Measurements from ENCODE around the gene ZNF385B.
"Not testable (repeated sequence)": the region's sequence is repeated elsewhere in the genome, so short reads cannot be mapped to it uniquely, and the experiment has no call there.

ZNF385B gene

GRCh38 chr2:179461420-179461819 lies 400.0 kb downstream of the ZNF385B start:
- DNase-seq, result no peak

GRCh38 chr2:179460181-179460929 lies 401.1 kb downstream of the ZNF385B start:
- no peak for DNase-seq

- not testable (repeated sequence) for DNase-seq
Observed at GRCh38 chr2:179458113-179458512, 403.3 kb downstream of the ZNF385B start.

- no peak for DNase-seq
Observed at GRCh38 chr2:179455824-179456223, 405.6 kb downstream of the ZNF385B start.

GRCh38 chr2:179455172-179455524 lies 406.3 kb downstream of the ZNF385B start:
- DNase-seq, result no peak

GRCh38 chr2:179454443-179455171 lies 406.8 kb downstream of the ZNF385B start:
- no peak for DNase-seq

GRCh38 chr2:179449010-179449409 lies 412.4 kb downstream of the ZNF385B start:
- no peak for DNase-seq

- no peak for DNase-seq
Observed at GRCh38 chr2:179447839-179448447, 413.5 kb downstream of the ZNF385B start.

- DNase-seq, result no peak
Observed at GRCh38 chr2:179447421-179447820, 414.0 kb downstream of the ZNF385B start.

- DNase-seq, result no peak
Observed at GRCh38 chr2:179446476-179447141, 414.8 kb downstream of the ZNF385B start.

- no peak for DNase-seq
Observed at GRCh38 chr2:179444056-179444455, 417.4 kb downstream of the ZNF385B start.

- no peak for DNase-seq
Observed at GRCh38 chr2:179443180-179443579, 418.2 kb downstream of the ZNF385B start.

GRCh38 chr2:179442206-179442605 lies 419.2 kb downstream of the ZNF385B start:
- no peak for DNase-seq

- DNase-seq, result no peak
Observed at GRCh38 chr2:179441551-179441950, 419.9 kb downstream of the ZNF385B start.

- DNase-seq, result no peak
Observed at GRCh38 chr2:179440642-179441251, 420.7 kb downstream of the ZNF385B start.

- no peak for DNase-seq
Observed at GRCh38 chr2:179438654-179439053, 422.8 kb downstream of the ZNF385B start.

- no peak for DNase-seq
Observed at GRCh38 chr2:179437430-179437829, 424.0 kb downstream of the ZNF385B start.

- no peak for DNase-seq
Observed at GRCh38 chr2:179435566-179435965, 425.8 kb downstream of the ZNF385B start.

- DNase-seq, result no peak
Observed at GRCh38 chr2:179435000-179435399, 426.4 kb downstream of the ZNF385B start.

GRCh38 chr2:179434357-179434756 lies 427.1 kb downstream of the ZNF385B start:
- no peak for DNase-seq

GRCh38 chr2:179432751-179433150 lies 428.7 kb downstream of the ZNF385B start:
- DNase-seq, result no peak

GRCh38 chr2:179429597-179429996 lies 431.8 kb downstream of the ZNF385B start:
- DNase-seq, result no peak

GRCh38 chr2:179429060-179429471 lies 432.3 kb downstream of the ZNF385B start:
- DNase-seq, result no peak

Data from CD4-positive, alpha-beta T cell treated with Interleukin-6 for 4 hours (primary cell).